GM21717 (cell line): ENCODE results near the gene FOXF1.

ENCODE experiments used
- ATAC-seq: cut with Tn5 transposase; IDR thresholded peaks from one replicate; pipeline ENCODE4 v1.9.1; 2021; ENCODE audit warnings: mild to moderate bottlenecking, moderate library complexity; ENCODE audit not compliant: unreplicated experiment

Gene FOXF1

DNA sequence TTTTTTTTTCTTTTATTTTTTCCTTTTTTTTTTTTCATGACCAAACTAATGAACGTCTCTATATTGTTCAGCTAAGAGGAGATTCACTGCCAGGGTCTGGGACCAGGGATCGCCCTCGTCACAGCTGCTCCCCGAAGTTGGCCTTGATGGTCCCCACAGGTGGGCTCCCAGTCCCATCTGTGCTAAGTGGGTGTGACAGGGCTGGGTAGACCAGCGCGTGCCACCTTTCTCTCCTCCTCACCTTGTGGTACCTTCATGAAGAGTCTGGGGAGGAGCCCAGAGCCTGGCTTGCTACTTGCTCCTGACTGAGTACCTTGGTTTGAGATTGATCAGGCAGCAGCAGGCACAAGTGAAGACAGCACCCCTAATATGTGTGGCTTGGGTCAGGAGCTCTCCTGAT, 6.5 kb upstream of the FOXF1 start:
- ATAC-seq, result no peak

DNA sequence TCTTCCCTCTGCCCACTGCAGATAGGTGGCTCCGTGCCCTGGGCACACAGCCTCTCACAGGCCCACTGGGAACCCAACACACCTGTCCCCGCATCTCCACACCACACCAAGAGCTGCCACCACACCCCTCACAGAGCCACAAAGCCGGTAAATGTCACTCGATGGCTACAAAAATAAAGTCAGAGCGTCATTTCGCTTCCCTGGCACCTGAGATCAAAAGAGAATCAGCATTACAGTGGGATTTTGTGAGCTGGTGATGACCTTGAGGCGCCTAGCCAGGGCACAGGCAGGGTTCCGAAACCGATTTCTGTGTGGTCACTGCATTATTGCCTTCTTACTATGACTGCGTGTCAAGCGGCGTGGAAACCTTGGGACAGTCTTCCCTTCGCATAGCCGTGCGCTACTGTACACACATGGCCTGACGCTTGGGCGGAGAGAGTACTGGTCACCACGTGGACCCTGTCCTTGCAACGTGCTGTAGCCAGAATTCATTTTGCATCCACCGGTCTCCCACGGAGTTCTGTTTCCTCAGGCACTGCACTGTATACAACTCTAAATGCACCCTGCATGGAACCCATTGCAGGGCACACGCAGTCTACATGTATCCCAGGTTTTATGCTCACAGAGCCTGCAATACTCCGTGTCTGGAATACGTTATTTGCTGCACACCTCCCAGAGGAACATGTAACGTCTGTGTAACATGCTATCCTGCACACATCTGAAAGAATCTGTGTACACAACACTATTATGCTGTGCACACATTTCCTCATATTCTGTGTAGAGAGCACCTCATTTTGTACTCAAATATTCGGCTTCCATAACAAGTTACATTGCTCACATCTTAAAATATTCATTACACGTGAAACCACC, 5.8 kb upstream of the FOXF1 start:
- ATAC-seq, result no peak

DNA sequence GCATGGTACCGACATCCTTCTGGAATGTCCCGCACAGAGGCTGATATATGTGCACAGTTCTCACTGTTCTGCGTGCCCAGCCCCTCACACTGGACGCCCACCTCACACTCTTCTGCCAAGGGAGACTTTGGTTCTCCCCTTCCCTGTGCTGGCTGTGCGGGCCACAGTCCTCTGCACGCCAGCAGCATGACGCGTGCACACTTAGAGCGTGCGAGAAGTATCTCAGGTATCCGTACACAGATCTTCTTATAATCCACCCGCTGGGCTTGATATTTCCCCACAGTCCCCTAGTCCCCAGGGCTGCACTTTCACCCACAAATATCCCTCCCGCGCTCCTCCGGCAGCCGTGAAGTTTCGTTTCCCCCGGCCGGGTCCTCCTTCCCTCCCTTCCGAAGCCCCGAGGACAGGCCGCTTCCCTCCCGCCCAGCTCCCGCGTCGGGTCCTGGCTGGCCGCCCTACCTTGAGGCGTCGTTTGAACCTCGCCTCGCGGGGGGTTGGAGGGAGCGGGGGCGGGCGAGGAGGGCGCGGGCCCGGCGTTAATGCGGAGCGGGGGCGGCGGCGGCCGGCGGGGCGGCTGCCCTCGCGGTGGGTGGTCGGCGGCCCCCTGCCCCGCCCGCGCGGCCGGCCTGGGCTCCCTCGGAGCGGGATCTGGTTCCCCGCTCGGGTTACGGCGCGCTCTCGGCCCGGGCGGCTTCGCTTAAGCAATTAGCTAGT, 5.0 kb upstream of the FOXF1 start:
- no peak for ATAC-seq

DNA sequence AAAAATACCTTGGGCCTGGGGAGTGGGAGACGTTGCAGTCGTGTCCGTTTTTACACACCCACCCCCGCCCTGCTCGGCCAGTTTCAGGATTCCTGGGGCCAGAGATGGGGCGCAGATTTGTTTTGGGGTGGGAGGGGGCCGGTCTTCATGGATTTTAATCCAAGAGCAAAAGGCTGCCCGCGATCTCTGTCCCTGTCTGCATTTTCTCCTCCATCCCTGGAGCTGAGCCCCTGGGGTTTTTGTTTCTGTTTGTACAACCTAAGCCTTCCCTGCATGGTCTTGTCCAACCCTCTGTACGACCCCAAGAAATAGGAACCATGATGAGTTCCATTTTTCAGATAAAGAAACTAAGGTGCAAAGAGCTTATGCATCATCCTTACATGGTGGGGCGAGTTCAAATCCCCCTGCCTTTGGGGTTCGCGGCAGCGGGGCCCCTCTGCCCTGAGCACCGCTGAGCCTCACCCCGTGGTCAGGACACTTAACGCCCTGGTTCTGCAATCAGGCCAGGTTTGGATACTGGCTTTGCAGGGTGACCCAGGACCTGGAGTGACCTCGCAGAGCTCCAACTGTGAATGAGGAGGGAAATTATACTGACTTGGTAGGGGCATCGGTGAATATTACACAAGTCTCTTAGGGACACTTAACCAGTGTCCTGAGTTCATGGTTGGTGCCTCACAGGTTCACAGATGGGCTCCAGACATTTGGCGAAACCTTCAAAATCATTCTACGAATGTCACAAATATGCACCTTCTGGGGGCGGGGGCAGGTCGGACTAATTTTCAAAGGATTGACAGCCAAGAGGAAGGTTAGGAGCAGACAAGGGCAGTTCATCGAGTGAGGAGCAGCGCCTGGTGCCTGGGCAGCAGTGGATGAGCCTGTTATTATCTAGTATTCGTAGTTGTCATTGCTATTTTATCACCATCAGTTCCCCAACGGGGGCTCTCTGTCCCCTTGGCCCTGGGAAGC, 4.1 kb upstream of the FOXF1 start:
- no peak for ATAC-seq

DNA sequence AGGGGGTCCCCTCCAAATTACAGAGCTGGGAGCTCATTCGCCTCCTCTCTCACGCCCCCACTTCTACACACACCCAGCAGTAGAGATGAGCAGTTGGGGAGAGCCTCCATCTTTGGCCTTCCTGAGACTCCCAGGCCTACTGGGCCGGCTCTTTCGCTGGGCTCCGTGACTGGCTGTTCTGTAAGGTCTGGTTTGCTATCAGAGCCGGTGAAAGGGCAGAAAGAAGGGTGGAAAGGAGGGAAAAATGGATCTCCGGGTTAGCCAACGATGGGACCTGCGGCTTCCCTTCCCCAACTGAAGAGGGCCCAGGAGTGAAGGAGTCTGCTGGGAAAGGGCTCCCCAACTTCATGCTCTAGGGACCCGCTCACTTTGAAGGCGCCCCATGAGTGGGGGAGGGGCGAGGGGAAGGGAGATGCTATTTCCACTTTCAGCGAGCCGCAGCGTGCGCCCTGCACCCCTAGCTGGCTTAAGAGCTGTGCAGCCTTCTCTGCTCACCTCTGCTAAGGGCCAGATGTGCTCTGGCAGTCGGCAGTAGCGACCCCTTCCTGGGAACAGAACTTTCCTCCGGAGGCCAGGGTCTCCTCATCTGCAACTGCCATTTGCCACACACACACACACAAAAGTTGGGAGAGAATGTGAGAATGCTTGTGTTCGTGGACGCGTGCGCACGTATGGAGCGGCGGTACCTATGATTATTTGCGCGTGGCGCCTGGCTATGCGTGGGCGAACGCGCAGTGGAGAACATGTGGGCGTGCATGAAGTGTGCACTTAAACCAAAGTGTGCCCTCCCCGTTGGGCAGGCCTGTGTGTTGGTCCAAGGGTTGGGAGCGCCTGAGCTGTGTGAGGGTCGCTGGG, 2.9 kb upstream of the FOXF1 start:
- ATAC-seq, result no peak

DNA sequence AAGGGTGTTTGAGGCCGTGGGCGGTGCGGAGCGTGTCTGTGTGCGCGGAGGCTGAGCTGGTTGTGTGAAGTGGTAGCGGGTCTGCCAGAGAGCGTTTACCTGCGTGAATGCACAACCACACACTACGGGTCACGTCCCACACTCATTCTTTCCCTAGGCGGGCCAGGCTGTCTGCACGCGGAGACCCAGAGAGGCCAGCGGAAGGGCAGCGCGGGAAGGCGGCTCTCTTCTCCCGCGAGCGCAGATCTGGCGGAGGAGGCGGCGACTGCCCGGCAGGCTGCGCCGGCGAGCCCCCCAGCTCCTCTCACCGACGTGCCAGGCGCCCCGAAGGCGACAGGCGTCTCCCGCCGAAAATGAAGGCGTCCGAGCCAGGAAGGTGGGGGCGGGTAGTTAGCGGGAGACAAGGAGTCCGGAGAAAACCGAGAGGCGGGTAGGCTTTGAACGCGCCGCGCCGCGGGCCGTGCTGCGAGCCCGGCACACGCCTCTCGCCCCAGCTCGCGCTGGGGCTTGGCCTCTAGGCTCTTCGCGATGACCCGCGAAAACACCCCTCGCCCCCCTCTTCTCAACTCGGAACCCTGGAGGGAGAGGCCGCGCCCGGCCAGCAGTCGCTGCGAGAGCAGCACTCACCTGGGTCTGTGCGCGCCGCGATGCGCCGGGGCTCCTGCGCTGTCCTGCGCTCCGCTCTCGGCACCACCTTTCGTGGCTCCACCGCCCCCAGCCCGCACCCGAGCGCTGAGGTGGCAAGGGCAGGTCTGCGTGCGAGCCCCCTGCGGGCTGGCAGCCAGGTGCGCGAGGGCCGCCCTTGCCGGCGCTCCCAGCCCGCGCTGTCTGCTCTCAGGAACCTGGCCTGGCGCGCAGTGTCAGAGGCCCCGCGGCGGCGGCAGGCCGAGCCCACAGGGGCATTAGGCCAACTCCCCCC, 2.0 kb upstream of the FOXF1 start:
- no peak for ATAC-seq

DNA sequence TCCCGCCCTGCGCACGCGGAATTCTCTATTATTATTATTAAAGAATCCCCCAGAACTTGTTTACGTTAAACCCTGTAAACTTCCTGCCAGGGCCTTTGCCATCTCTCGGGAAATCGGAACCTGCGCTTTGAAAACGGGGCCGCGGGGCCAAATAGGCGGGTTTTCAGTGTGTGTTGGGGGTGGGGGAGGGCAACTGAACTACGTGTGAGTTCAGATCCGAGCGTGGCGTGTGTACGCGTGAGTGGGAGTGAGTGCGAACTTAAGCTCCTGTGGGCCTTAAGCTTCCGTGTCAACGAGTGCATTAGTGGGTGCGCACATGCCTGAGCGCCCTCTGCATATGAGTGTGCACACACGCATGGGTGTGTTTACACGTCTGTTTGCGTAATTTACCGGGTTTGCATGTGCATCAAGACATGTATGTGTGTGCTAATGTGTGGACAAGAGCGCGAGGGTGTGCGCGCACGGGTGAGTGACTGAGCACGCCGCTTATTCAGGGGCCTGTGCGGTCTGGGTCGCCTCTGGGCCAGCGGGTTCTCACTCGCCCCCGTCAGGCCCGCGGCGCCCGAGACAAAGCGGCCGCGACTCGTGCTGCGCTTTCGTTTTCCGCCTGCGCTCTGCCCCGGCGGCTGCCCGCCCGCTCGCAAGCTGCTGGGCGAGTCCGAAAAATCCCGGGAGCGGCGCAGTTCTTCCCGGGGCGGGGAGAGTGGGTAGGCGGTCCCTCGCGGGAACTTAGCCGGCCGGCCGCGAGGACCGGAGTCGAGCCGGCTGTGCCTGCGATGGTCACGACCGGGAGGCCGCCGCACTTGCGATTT, 1.2 kb upstream of the FOXF1 start:
- no peak for ATAC-seq

DNA sequence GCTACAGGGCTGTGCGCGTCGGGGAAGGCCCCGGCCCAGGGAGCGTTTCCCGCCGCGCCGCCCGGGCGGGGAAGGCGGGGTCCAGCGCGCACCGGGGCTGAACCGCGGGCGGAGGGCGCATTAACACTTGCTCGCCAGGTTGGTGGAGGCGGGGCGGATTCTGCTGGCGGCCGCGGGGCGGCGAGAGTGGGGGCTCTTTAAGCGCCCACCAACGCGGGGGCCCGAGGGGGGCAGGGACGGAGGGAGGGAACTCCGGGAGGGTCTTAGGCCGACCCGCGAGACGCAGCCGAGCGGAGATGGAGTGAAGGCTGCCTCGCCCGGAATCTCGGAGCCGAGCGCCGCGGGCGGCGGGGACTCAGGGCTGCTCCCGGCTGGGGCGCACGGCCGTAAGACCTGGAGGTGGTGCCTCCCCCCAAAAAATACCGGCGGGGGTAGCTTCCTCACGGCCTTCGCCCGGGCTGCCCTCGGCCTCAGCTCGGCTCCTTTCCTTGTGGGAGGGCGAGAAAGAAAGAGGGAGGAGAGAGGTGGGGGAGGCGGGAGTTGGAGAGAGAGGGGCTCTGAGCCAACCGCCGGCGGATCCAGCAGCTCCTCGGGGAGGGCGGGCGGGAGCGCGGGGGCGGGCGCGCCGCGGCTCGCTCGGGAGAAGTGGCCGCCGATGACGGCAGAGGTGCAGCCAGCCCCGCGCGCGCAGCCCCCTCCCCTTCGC, 415 bp upstream of the FOXF1 start:
- ATAC-seq, result no peak

DNA sequence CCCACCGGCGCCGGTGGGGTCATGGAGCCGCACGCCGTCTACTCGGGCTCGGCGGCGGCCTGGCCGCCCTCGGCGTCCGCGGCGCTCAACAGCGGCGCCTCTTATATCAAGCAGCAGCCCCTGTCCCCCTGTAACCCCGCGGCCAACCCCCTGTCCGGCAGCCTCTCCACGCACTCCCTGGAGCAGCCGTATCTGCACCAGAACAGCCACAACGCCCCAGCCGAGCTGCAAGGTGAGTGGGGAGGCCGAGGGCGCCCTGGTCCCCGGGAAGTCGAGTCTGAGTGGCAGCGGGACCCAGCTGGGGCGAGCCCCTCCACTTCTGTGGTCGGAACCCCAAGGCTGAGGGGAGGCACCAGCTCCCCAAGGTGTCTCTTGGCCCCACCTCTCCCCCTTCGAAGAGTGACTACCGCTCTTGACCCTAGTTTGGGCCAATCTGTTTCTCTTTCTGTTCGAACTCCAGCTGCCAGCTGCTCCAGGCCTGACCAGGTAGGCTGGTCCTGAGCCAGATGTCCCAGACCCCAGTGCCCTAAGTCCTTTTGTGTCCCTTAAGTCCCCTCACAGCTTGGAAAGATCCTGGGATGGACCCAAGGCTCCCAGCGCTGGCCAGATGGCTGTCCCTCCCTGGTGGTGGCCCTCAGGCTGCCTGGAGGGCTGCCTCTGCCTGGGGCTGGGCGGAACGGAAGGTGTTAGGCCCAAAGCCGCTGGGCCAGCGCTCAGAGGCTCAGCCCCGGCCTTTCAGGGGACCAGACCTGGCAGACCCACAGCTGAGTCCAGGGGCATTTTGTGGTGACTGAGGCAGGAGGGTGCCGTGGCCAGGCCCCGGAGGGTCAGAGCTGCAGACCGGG, 1.2 kb downstream of the FOXF1 start:
- ATAC-seq, result no peak

DNA sequence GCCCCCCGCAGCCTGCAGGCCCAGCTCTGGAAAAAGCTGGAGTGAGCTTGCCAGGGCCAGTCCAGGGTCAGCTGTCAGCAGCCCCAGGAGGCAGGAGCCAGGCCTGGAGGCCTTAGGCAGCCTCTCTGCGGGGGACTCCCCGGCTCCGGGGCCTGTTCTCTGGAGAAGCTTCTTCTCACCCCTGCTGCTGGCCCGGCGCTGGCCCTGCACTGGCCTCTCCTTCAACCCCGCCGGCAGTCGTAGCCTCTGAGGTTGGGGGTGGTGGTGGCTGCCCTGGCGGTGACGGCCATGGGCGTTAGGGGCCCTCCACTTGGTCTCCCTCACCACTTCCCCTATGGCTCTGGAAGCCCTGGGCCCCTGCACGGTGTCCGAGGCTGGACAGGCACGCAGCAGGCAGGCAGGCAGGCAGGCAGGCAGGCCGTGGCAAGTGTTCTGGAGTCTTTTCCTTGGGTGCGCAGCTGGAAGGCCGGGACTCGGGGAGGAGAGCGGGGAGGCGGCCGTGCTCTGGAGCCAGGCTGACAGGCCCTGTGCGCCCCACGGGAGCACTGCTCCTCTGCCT, 2.1 kb downstream of the FOXF1 start:
- no peak for ATAC-seq

DNA sequence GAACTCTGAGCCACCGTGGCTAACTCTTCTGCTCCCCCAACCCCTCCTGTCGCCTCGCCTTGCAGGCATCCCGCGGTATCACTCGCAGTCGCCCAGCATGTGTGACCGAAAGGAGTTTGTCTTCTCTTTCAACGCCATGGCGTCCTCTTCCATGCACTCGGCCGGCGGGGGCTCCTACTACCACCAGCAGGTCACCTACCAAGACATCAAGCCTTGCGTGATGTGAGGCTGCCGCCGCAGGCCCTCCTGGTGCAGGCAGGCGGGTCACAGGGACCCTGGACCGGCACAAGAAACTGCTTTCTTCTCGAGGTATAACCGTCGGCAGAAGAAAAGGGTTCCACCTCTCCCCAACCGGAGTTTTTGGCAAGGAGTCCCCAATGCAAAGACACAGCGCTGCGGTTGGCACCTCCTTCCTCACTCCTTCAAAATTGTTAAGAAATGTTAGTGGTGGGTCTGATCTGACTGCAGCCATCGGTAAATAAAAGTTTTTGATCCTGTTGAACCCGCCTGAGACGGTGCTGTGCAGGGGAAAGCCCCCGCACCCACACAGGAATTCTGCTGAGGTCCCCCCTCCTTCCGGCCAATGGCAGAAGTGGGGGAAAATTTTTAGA, 2.6 kb downstream of the FOXF1 start:
- ATAC-seq, result no peak

DNA sequence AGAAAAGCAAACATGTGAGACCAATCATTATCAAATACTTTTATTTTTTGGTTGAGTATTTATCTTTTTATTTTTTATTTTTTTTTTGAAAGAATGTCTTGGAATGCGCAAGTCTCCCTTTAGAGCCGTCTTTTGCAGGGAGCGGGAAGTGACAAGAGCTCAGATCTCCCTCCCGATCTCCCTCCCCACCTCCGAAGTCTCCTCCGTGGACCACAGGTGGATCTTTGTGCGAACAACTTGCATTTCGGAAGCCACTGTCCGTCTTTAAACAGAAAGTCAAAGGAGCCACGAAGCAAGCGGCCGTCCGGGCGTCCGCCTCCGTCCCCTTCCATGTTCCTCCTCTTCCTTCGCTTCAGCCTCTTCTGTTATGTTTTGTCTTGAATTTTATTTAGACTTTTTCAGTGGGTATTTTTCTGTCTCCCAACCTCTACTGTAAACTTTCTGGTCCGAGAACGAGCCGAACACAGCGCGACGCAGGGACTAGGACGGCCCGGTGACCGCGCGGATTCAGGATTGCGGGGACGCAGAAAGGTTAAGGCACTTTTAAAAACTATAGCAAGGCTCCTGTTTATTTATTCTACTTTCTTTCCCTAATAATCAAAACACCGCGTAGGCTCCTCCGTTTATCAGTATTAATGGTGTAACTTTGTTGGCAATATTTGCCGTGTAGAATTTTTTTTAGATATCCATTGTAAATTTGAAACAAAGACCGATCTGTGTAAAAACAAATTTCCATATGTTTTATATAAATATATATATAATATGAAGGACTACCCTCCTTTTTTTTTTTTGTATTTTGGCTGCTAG, 3.3 kb downstream of the FOXF1 start:
- no peak for ATAC-seq

DNA sequence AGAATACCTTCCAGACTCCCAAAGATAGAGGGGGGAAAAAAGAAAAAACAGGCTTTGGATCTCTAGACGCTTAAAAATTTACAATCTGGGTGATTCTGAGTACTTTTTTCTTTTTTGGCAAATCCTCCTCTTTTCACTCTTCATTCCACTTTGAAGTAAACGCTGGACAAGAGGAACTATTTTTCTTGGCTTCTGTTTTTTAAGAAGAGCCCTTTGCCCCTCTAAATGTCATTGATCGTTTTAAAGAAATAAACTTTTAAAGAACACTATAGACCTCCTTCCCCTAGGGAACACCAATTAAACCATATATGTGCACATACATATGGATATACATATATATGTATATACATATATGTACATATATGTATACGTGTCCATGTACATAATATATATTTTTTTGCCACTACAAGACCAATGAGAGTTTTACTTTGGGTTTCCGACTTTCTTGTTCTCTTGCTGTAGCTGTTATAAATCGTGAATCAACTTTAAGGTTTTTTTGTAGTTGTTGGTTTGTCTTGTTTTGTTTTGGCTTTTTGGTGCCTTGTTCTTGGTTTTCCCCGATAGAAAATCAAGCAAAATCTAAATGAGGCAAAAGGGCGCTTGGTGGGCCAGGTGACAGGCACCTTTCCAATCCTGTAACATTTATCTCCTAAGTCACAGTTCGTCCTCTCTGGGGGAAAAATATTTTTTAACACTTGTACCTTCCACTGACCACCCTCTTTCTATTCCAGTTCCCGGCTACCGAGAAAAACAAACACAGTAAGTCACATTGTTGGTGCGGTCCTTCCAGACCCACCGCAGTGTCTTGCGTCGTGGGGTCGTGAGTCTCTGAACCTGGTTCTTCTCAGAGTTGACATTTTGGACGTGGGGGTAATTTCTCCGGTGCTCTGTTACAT, 4.4 kb downstream of the FOXF1 start:
- ATAC-seq, result no peak

DNA sequence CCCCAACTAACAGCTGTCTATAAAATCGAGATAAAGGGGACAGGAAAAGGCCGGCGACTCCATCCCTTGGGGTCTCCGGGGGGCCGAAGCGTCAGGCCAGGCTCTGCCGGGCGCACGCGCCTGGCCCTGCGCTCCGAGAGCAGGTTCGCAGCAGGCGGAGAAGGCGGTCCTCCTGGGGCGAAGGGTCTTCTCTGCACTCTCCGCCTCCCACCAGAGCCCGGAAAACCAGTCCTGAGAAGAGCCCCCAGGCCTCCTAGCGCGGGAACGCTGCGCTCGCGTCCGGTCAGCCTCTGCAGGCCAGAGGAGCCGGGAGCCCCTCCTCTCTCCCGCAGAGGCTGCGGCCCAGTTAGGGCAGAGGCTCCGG, 5.1 kb downstream of the FOXF1 start:
- no peak for ATAC-seq
